Activated CD4-positive, alpha-beta T cell treated with anti-CD3 and anti-CD28 coated beads for 36 hours (primary cell): ENCODE measurements around the gene MARF1. TPM values are rescaled to one million over a fixed set of nuclear protein-coding genes. Genes with fewer than 3 reads are reported as not detected.

ENCODE experiments used
- ATAC-seq: fragments of 200-7000 bp; cut with Tn5 transposase; one replicate; pipeline ENCODE4 v1.10.0; 2021; ENCODE audit warnings: mild to moderate bottlenecking, moderate library complexity
- CTCF ChIA-PET: fragments of 350-600 bp; sonication (Branson Sonifier 250); formaldehyde crosslinking; loops from one replicate; lab custom pipeline; 2021; ENCODE audit warnings: antibody characterized with exemption; lab: Charles Lee
- POLR2A ChIA-PET: fragments of 350-600 bp; sonication (Branson Sonifier 250); formaldehyde crosslinking; loops from one replicate; lab custom pipeline; 2021; ENCODE audit warnings: antibody characterized with exemption, inconsistent platforms; lab: Charles Lee
- DNase-seq: peaks from one replicate; pipeline ENCODE4 v3.0.0-alpha.2; 2020
- H3K27ac Mint-ChIP-seq: one replicate; pipeline ENCODE4 v1.8.0; 2021; ENCODE audit warnings: mixed read lengths
- H3K27me3 Mint-ChIP-seq: one replicate; pipeline ENCODE4 v1.8.0; 2021; ENCODE audit warnings: mixed read lengths
- H3K36me3 Mint-ChIP-seq: one replicate; pipeline ENCODE4 v1.8.0; 2021; ENCODE audit warnings: low read depth, mixed read lengths
- H3K4me1 Mint-ChIP-seq: one replicate; pipeline ENCODE4 v1.8.0; 2021; ENCODE audit warnings: mixed read lengths
- H3K4me3 Mint-ChIP-seq: one replicate; pipeline ENCODE4 v1.8.0; 2021; ENCODE audit warnings: mild to moderate bottlenecking, moderate library complexity, mixed read lengths
- H3K9me3 Mint-ChIP-seq: one replicate; pipeline ENCODE4 v1.8.0; 2021; ENCODE audit warnings: low read depth, mixed read lengths
- intact Hi-C, 2 experiments: fragments of 100-400 bp; cut with DNase I in 1 of 2; cut with micrococcal nuclease in 1 of 2; formaldehyde crosslinking; loops; one replicate each; pipeline versions ENCODE4 v1.14.2 to v1.15.1; 2022 to 2024; cut with DNase I, micrococcal nuclease
- total RNA-seq, 2 experiments: library from RNA; stranded (reverse); gene quantifications; one replicate each; pipeline ENCODE4 v1.2.3, GENCODE V29; 2021

The MARF1 gene
- total RNA-seq, 2 experiments from 2014 or later, result 50.2 to 72.5 TPM

- CTCF ChIA-PET, result no interaction called here
- POLR2A ChIA-PET, result interaction anchor here (1.1 kb wide), 1 partner anchor 21 kb away, joined by 5 read pairs; no protein-coding TSS in a partner anchor
- Mint-ChIP-seq H3K9me3 (no peaks in the 10 kb centered on the region), H3K4me1 (peaks cover 5% of the 10 kb centered on the region), H3K4me3 (no peak overlapping the region), H3K27ac (no peak overlapping the region), H3K36me3 (peaks cover 52% of the 10 kb centered on the region), H3K27me3 (no peaks in the 10 kb centered on the region)
- no peak for DNase-seq
- intact Hi-C loops, result no loop called here
- ATAC-seq, result no peak
These were observed 21.5 kb downstream of the MARF1 start for GRCh38 chr16:15621456-15621855.

GRCh38 chr16:15620611-15621195 is 22.3 kb downstream of the MARF1 start:
- intact Hi-C loops, result no loop called here
- Mint-ChIP-seq H3K36me3 (peaks cover 54% of the 10 kb centered on the region), H3K4me3 (no peak overlapping the region), H3K27me3 (no peaks in the 10 kb centered on the region), H3K4me1 (peaks cover 5% of the 10 kb centered on the region), H3K27ac (no peak overlapping the region), H3K9me3 (no peaks in the 10 kb centered on the region)
- ATAC-seq (no peak), DNase-seq (no peak)
- ChIA-PET CTCF (no interaction called here), POLR2A (interaction anchor here (1.1 kb wide), 1 partner anchor 22 kb away, joined by 5 read pairs; no protein-coding TSS in a partner anchor)

- Mint-ChIP-seq H3K4me3 (no peak overlapping the region), H3K36me3 (peaks cover 49% of the 10 kb centered on the region), H3K4me1 (no peaks in the 10 kb centered on the region), H3K27ac (peak overlapping the region; percentile 32), H3K27me3 (no peaks in the 10 kb centered on the region), H3K9me3 (no peaks in the 10 kb centered on the region)
- no peak for DNase-seq
- intact Hi-C loops, result no loop called here
- ATAC-seq, result no peak
- POLR2A ChIA-PET, result no interaction called here
- CTCF ChIA-PET, result no interaction called here
These were observed 24.6 kb downstream of the MARF1 start for GRCh38 chr16:15618392-15618791.

GRCh38 chr16:15617901-15618300 is 25.1 kb downstream of the MARF1 start:
- Mint-ChIP-seq H3K27ac (peak overlapping the region; percentile 32), H3K36me3 (peaks cover 51% of the 10 kb centered on the region), H3K27me3 (no peaks in the 10 kb centered on the region), H3K4me3 (no peak overlapping the region), H3K4me1 (no peaks in the 10 kb centered on the region), H3K9me3 (no peaks in the 10 kb centered on the region)
- POLR2A ChIA-PET, result no interaction called here
- CTCF ChIA-PET, result no interaction called here
- no peak for ATAC-seq
- intact Hi-C loops, result no loop called here
- DNase-seq, result no peak

GRCh38 chr16:15616475-15617165 is 26.3 kb downstream of the MARF1 start:
- Mint-ChIP-seq H3K27ac (peak overlapping the region; percentile 53), H3K4me3 (no peak overlapping the region), H3K27me3 (no peaks in the 10 kb centered on the region), H3K36me3 (peaks cover 46% of the 10 kb centered on the region), H3K4me1 (no peaks in the 10 kb centered on the region), H3K9me3 (no peaks in the 10 kb centered on the region)
- DNase-seq (no peak), ATAC-seq (no peak)
- POLR2A ChIA-PET, result no interaction called here
- intact Hi-C loops, result no loop called here
- CTCF ChIA-PET, result interaction anchor here (0.7 kb wide), 1 partner anchor 31 kb away, joined by 3 read pairs; no protein-coding TSS in a partner anchor

GRCh38 chr16:15616012-15616411 is 26.9 kb downstream of the MARF1 start:
- DNase-seq (no peak), ATAC-seq (no peak)
- no peaks in the 10 kb centered on the region for H3K27me3 Mint-ChIP-seq
- peaks cover 48% of the 10 kb centered on the region for H3K36me3 Mint-ChIP-seq
- intact Hi-C loops, result no loop called here
- no peaks in the 10 kb centered on the region for H3K4me1 Mint-ChIP-seq
- CTCF ChIA-PET, result no interaction called here
- POLR2A ChIA-PET, result no interaction called here
- no peaks in the 10 kb centered on the region for H3K9me3 Mint-ChIP-seq
- H3K27ac Mint-ChIP-seq, result no peak overlapping the region
- H3K4me3 Mint-ChIP-seq, result no peak overlapping the region

- Mint-ChIP-seq H3K27ac (peak overlapping the region; percentile 47), H3K36me3 (peaks cover 50% of the 10 kb centered on the region), H3K4me1 (peaks cover 12% of the 10 kb centered on the region), H3K27me3 (no peaks in the 10 kb centered on the region), H3K4me3 (no peak overlapping the region), H3K9me3 (no peaks in the 10 kb centered on the region)
- intact Hi-C loops, result no loop called here
- ATAC-seq (no peak), DNase-seq (no peak)
- CTCF ChIA-PET, result interaction anchor here (0.8 kb wide), 1 partner anchor 10 kb away, joined by 3 read pairs; no protein-coding TSS in a partner anchor
- POLR2A ChIA-PET, result no interaction called here
These were observed 29.3 kb downstream of the MARF1 start for GRCh38 chr16:15613676-15614075.

- Mint-ChIP-seq H3K4me1 (peaks cover 12% of the 10 kb centered on the region), H3K27me3 (no peaks in the 10 kb centered on the region), H3K27ac (peak overlapping the region; percentile 20), H3K9me3 (no peaks in the 10 kb centered on the region), H3K36me3 (peaks cover 50% of the 10 kb centered on the region), H3K4me3 (no peak overlapping the region)
- ChIA-PET CTCF (interaction anchor here (0.6 kb wide), 1 partner anchor 13 kb away, joined by 3 read pairs; no protein-coding TSS in a partner anchor), POLR2A (no interaction called here)
- intact Hi-C loops, result no loop called here
- no peak for DNase-seq
- ATAC-seq, result no peak
These were observed 31.3 kb downstream of the MARF1 start for GRCh38 chr16:15611610-15612009.

- peak; percentile 53 for DNase-seq
- ChIA-PET CTCF (no interaction called here), POLR2A (interaction anchor here (0.6 kb wide), 1 partner anchor 31 kb away, joined by 9 read pairs; no protein-coding TSS in a partner anchor)
- H3K9me3 Mint-ChIP-seq, result no peaks in the 10 kb centered on the region
- ATAC-seq, result peak; percentile 97
- H3K27me3 Mint-ChIP-seq, result no peaks in the 10 kb centered on the region
- H3K36me3 Mint-ChIP-seq, result peaks cover 57% of the 10 kb centered on the region
- H3K27ac Mint-ChIP-seq, result peak overlapping the region; percentile 64
- H3K4me3 Mint-ChIP-seq, result no peak overlapping the region
- H3K4me1 Mint-ChIP-seq, result peaks cover 12% of the 10 kb centered on the region
- intact Hi-C loops, result no loop called here
These were observed 32.5 kb downstream of the MARF1 start for GRCh38 chr16:15610369-15610871.

GRCh38 chr16:15609286-15609649 is 33.7 kb downstream of the MARF1 start:
- H3K27me3 Mint-ChIP-seq, result no peaks in the 10 kb centered on the region
- peaks cover 12% of the 10 kb centered on the region for H3K4me1 Mint-ChIP-seq
- no peak for DNase-seq
- intact Hi-C loops, result no loop called here
- peaks cover 54% of the 10 kb centered on the region for H3K36me3 Mint-ChIP-seq
- POLR2A ChIA-PET, result no interaction called here
- H3K4me3 Mint-ChIP-seq, result no peak overlapping the region
- ATAC-seq, result no peak
- no peaks in the 10 kb centered on the region for H3K9me3 Mint-ChIP-seq
- no peak overlapping the region for H3K27ac Mint-ChIP-seq
- CTCF ChIA-PET, result no interaction called here

GRCh38 chr16:15608398-15609285 is 34.3 kb downstream of the MARF1 start:
- DNase-seq (no peak), ATAC-seq (no peak)
- intact Hi-C loops, result no loop called here
- Mint-ChIP-seq H3K27me3 (no peaks in the 10 kb centered on the region), H3K4me3 (no peak overlapping the region), H3K4me1 (peaks cover 12% of the 10 kb centered on the region), H3K36me3 (peaks cover 58% of the 10 kb centered on the region), H3K27ac (peak overlapping the region; percentile 23), H3K9me3 (no peaks in the 10 kb centered on the region)
- ChIA-PET POLR2A (no interaction called here), CTCF (no interaction called here)
